Sigmoid colon (tissue), 4 donors: Measurements from ENCODE around the gene DEFB132.
"Not testable (repeated sequence)": the region's sequence is repeated elsewhere in the genome, so short reads cannot be mapped to it uniquely, and the experiment has no call there.

ENCODE experiments used
- CTCF ChIP-seq, 4 experiments: fragments of 450-650 bp in 3 of 4; fragments of 200-600 bp in 1 of 4; IDR thresholded peaks; one replicate each; pipeline ENCODE4 v1.5.1; 2016 to 2019; ENCODE audit warnings: antibody characterized with exemption in 4 of 4, mild to moderate bottlenecking in 3 of 4, moderate library complexity in 2 of 4
- POLR2A ChIP-seq, 2 donors: fragments of 450-650 bp; IDR thresholded peaks; one replicate each; pipeline ENCODE4 v1.6.1; 2016; ENCODE audit warnings: antibody characterized with exemption in 2 of 2, mild to moderate bottlenecking in 2 of 2, moderate library complexity in 2 of 2
- POLR2AphosphoS5 ChIP-seq, 4 donors: sonication (generic); formaldehyde crosslinking; IDR thresholded peaks; one replicate each; pipeline ENCODE4 v1.6.1; 2017; ENCODE audit warnings: antibody characterized with exemption in 4 of 4

DNA sequence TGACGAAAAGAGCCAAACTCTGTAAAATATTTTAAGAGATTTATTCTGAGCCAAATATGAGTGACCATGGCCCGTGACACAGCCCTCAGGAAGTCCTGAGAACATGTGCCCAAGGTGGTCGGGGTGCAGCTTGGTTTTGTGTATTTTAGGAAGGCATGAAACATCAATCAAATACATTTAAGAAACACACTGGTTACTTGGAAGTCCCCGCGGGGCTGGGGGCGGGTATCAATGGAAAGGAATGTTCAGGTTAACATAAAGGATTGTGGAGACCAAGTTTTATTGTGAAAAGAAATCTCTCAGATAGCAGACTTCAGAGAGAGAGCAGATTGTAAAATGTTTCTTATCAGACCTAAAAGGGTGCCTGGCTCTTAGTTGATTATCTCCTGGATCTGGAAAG, 4.1 kb upstream of the DEFB132 start:
- TF ChIP-seq CTCF, POLR2AphosphoS5, POLR2A (IDR thresholded peaks at IDR 0.05): not testable (repeated sequence)
